OCI-LY7 (cell line): ENCODE measurements around the gene OPCML.

Source experiments
- CTCF ChIP-seq: fragments of 200-600 bp; sonication (generic); conservative IDR thresholded peaks from 2 replicates; pipeline ENCODE4 v1.5.1; 2014; ENCODE audit warnings: mild to moderate bottlenecking, antibody characterized with exemption, low read length, moderate library complexity, mixed read lengths
- EZH2phosphoT487 ChIP-seq: fragments of 200-600 bp; sonication (generic); IDR thresholded peaks from 2 replicates; pipeline ENCODE4 v1.6.1; 2018; ENCODE audit warnings: low read depth, borderline replicate concordance, mild to moderate bottlenecking, mixed run types, antibody characterized with exemption, low read length, moderate library complexity, mixed read lengths

- TF ChIP-seq EZH2phosphoT487 (no peak), CTCF (no peak)
Observed at GRCh38 chr11:132921597-132921996, 610.7 kb downstream of the OPCML start.
